ENCODE data around the gene PABPN1L. TPM values are rescaled to one million over a fixed set of nuclear protein-coding genes. Genes with fewer than 3 reads are reported as not detected.

The PABPN1L gene
- total and polyA plus RNA-seq, 10 of the 15 experiments (the other 5 are each of a cell fraction or from before 2014, with no cell fraction given): not detected

GRCh38 chr16:88828711-88829110 is 37.7 kb downstream of the PABPN1L start:
- ChIA-PET RAD21 (ENCODE audit: unreplicated experiment) (no interaction called here), SMC1A (ENCODE audit: uncharacterized antibody, unreplicated experiment) (no interaction called here), CTCF (no interaction called here), POLR2A (no interaction called here)
- BruUV-seq (replicated peaks): no TSS peak
- Histone ChIP-seq H3K9ac (ENCODE audit: control insufficient read depth, insufficient read depth, low read length) (no peak overlapping the region), H3K4me2 (ENCODE audit: control insufficient read depth, insufficient read depth) (no peak overlapping the region), H2AFZ (ENCODE audit: control insufficient read depth, low read depth, low read length) (no peak overlapping the region), H3K27me3 (replicated peaks in 1 of 2; ENCODE audit: control insufficient read depth in 2 of 2, insufficient read depth in 2 of 2, low read length in 1 of 2) (no peaks in the 10 kb centered on the region), H3K4me3 (no peak overlapping the region), H3K9me3 (replicated peaks; ENCODE audit: control insufficient read depth, insufficient read depth, low read length) (no peaks in the 10 kb centered on the region), H3K36me3 (ENCODE audit: control insufficient read depth in 2 of 2, insufficient read depth in 2 of 2, low read length in 1 of 2) (no peaks in the 10 kb centered on the region), H3K79me2 (ENCODE audit: control insufficient read depth, insufficient read depth, low read length) (no peaks in the 10 kb centered on the region), H3K4me1 (ENCODE audit: control insufficient read depth, insufficient read depth, low read length) (no peaks in the 10 kb centered on the region), H3K27ac (ENCODE audit: control insufficient read depth, insufficient read depth) (no peak overlapping the region), H4K20me1 (ENCODE audit: control insufficient read depth, insufficient read depth) (no peaks in the 10 kb centered on the region)
- FAIRE-seq (no peak), DNase-seq (ENCODE audit: low read depth, low spot score) (no peak), ATAC-seq (no peak)
- intact Hi-C loops (cut with micrococcal nuclease; ENCODE audit: unreplicated experiment): no loop called here
- 74% methylated on average over 24 of the region's 24 CpGs for WGBS (ENCODE audit: insufficient coverage, insufficient replicate concordance, low lambda C conversion rate, missing lambda C conversion rate)
- TF ChIP-seq KAT2A (conservative IDR thresholded peaks at IDR 0.05; ENCODE audit: control insufficient read depth, low read depth, low read length) (no peak), CREM (IDR thresholded peaks at IDR 0.05; ENCODE audit: low read depth) (no peak), CREB1 (IDR thresholded peaks at IDR 0.05; ENCODE audit: low read depth) (no peak), CHD4 (IDR thresholded peaks at IDR 0.05) (no peak), ZSCAN29 (IDR thresholded peaks at IDR 0.05) (no peak), PAX5 (IDR thresholded peaks at IDR 0.05; ENCODE audit: borderline replicate concordance, low read depth, low read length) (no peak), CHD2 (IDR thresholded peaks at IDR 0.05; ENCODE audit: borderline replicate concordance, low read depth, low read length) (no peak), HDGF (IDR thresholded peaks at IDR 0.05) (no peak), PML (IDR thresholded peaks at IDR 0.05; ENCODE audit: low read length) (no peak), BRCA1 (IDR thresholded peaks at IDR 0.05; ENCODE audit: low read depth, low read length) (no peak), HCFC1 (IDR thresholded peaks at IDR 0.05; ENCODE audit: low read length) (no peak), TARDBP (IDR thresholded peaks at IDR 0.05; ENCODE audit: borderline replicate concordance) (no peak), STAT1 (conservative IDR thresholded peaks at IDR 0.05) (no peak), EZH2 (IDR thresholded peaks at IDR 0.05; ENCODE audit: borderline replicate concordance, control insufficient read depth, low read depth, low read length) (no peak), EED (IDR thresholded peaks at IDR 0.05; ENCODE audit: low read depth) (no peak)
- TF ChIP-seq, protein P1, sequence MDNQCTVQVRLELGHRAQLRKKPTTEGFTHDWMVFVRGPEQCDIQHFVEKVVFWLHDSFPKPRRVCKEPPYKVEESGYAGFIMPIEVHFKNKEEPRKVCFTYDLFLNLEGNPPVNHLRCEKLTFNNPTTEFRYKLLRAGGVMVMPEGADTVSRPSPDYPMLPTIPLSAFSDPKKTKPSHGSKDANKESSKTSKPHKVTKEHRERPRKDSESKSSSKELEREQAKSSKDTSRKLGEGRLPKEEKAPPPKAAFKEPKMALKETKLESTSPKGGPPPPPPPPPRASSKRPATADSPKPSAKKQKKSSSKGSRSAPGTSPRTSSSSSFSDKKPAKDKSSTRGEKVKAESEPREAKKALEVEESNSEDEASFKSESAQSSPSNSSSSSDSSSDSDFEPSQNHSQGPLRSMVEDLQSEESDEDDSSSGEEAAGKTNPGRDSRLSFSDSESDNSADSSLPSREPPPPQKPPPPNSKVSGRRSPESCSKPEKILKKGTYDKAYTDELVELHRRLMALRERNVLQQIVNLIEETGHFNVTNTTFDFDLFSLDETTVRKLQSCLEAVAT (IDR thresholded peaks at IDR 0.05): no peak
- in situ Hi-C loops (cut with MboI): no loop called here
